HEK293 (cell line): ENCODE measurements around the gene QSER1.

Experiments used
- CTCF ChIA-PET: fragments of 350-600 bp; formaldehyde crosslinking; extraction: SDS; loops from one replicate; lab custom pipeline; 2021; ENCODE audit warnings: antibody characterized with exemption; lab: Yijun Ruan, JAX
- POLR2A ChIA-PET: fragments of 300-600 bp; formaldehyde crosslinking; extraction: SDS; loops from one replicate; lab custom pipeline; 2020; ENCODE audit warnings: antibody characterized with exemption, inconsistent platforms; lab: Yijun Ruan, JAX
- H3K27ac ChIP-seq: fragments of 200-500 bp; sonication (Bioruptor generic); 2 replicates; pipeline ENCODE4 v1.5.1; 2014; ENCODE audit warnings: low read depth, low read length, control low read depth, inconsistent platforms; ENCODE audit errors: extremely low read depth
- H3K36me3 ChIP-seq, 2 experiments: fragments of 200-500 bp in 1 of 2; sonication (Bioruptor generic) in 1 of 2; 1 replicate in 1 of 2; 2 replicates in 1 of 2; pipeline ENCODE4 v1.5.1; 2014 to 2017; ENCODE audit warnings: inconsistent platforms in 2 of 2, low read length in 2 of 2; ENCODE audit not compliant: control insufficient read depth in 2 of 2, insufficient read depth in 1 of 2
- H3K4me1 ChIP-seq: fragments of 200-500 bp; sonication (Bioruptor generic); 2 replicates; pipeline ENCODE4 v1.5.1; 2014; ENCODE audit warnings: mild to moderate bottlenecking, low read length, inconsistent platforms; ENCODE audit not compliant: control insufficient read depth, insufficient read depth
- H3K4me3 ChIP-seq: 2 replicates; pipeline ENCODE4 v1.5.1; 2011; ENCODE audit warnings: low read depth, mild to moderate bottlenecking, control low read depth, low read length, moderate library complexity
- H3K9me3 ChIP-seq: fragments of 200-500 bp; sonication (Bioruptor generic); 2 replicates; pipeline ENCODE4 v1.5.1; 2014; ENCODE audit warnings: low read depth, low read length, inconsistent platforms; ENCODE audit not compliant: control insufficient read depth, insufficient read depth
- GLI2 ChIP-seq: fragments of 450-650 bp; formaldehyde crosslinking; IDR thresholded peaks from 2 replicates; pipeline ENCODE4; 2017; ENCODE audit warnings: missing biosample characterization, missing genetic modification characterization, low read depth, borderline replicate concordance
- GLI4 ChIP-seq: fragments of 450-650 bp; formaldehyde crosslinking; IDR thresholded peaks from 2 replicates; pipeline ENCODE4 v1.5.1; 2016; ENCODE audit warnings: missing biosample characterization, missing genetic modification characterization
- KLF1 ChIP-seq: fragments of 450-650 bp; formaldehyde crosslinking; IDR thresholded peaks from 2 replicates; pipeline ENCODE4 v1.5.1; 2016; ENCODE audit warnings: missing biosample characterization, missing genetic modification characterization
- KLF10 ChIP-seq: fragments of 450-650 bp; IDR thresholded peaks from 2 replicates; pipeline ENCODE4 v1.5.1; 2018; ENCODE audit warnings: missing biosample characterization, mild to moderate bottlenecking, missing genetic modification characterization
- KLF16 ChIP-seq: fragments of 450-650 bp; formaldehyde crosslinking; IDR thresholded peaks from 2 replicates; pipeline ENCODE4 v1.5.1; 2017; ENCODE audit warnings: missing biosample characterization, missing genetic modification characterization
- PRDM1 ChIP-seq: fragments of 450-650 bp; formaldehyde crosslinking; IDR thresholded peaks from 2 replicates; pipeline ENCODE4; 2016; ENCODE audit warnings: missing biosample characterization, missing genetic modification characterization
- SCRT1 ChIP-seq: fragments of 450-650 bp; formaldehyde crosslinking; IDR thresholded peaks from 2 replicates; pipeline ENCODE4 v1.5.1; 2016; ENCODE audit warnings: missing biosample characterization, missing genetic modification characterization, borderline replicate concordance
- ZBTB17 ChIP-seq: fragments of 450-650 bp; formaldehyde crosslinking; IDR thresholded peaks from 2 replicates; pipeline ENCODE4 v1.5.1; 2016; ENCODE audit warnings: missing biosample characterization, missing genetic modification characterization
- ZBTB48 ChIP-seq: fragments of 450-650 bp; formaldehyde crosslinking; IDR thresholded peaks from 2 replicates; pipeline ENCODE4 v1.5.1; 2016; ENCODE audit warnings: missing biosample characterization, missing genetic modification characterization
- ZBTB8A ChIP-seq: fragments of 450-650 bp; formaldehyde crosslinking; IDR thresholded peaks from 2 replicates; pipeline ENCODE4 v1.5.1; 2016; ENCODE audit warnings: missing biosample characterization, missing genetic modification characterization
- ZFHX2 ChIP-seq: fragments of 450-650 bp; formaldehyde crosslinking; conservative IDR thresholded peaks from 2 replicates; pipeline ENCODE4 v1.5.1; 2016; ENCODE audit warnings: missing biosample characterization, missing genetic modification characterization
- ZNF155 ChIP-seq: fragments of 450-650 bp; formaldehyde crosslinking; IDR thresholded peaks from 2 replicates; pipeline ENCODE4 v1.5.1; 2016; ENCODE audit warnings: missing biosample characterization, missing genetic modification characterization
- ZNF169 ChIP-seq: fragments of 450-650 bp; formaldehyde crosslinking; IDR thresholded peaks from 2 replicates; pipeline ENCODE4 v1.5.1; 2016; ENCODE audit warnings: missing biosample characterization, missing genetic modification characterization
- ZNF24 ChIP-seq: fragments of 450-650 bp; formaldehyde crosslinking; IDR thresholded peaks from 2 replicates; pipeline ENCODE4 v1.5.1; 2016; ENCODE audit warnings: missing biosample characterization, missing genetic modification characterization
- ZNF335 ChIP-seq: fragments of 450-650 bp; formaldehyde crosslinking; conservative IDR thresholded peaks from 2 replicates; pipeline ENCODE4 v1.5.1; 2016; ENCODE audit warnings: missing biosample characterization, missing genetic modification characterization
- ZNF341 ChIP-seq: fragments of 450-650 bp; formaldehyde crosslinking; IDR thresholded peaks from 2 replicates; pipeline ENCODE4; 2016; ENCODE audit warnings: low read depth, missing biosample characterization, missing genetic modification characterization
- ZNF366 ChIP-seq: fragments of 450-650 bp; formaldehyde crosslinking; conservative IDR thresholded peaks from 2 replicates; pipeline ENCODE4 v1.5.1; 2016; ENCODE audit warnings: missing biosample characterization, missing genetic modification characterization
- ZNF416 ChIP-seq: fragments of 450-650 bp; formaldehyde crosslinking; IDR thresholded peaks from 2 replicates; pipeline ENCODE4 v1.5.1; 2016; ENCODE audit warnings: missing biosample characterization, missing genetic modification characterization
- ZNF510 ChIP-seq: fragments of 450-650 bp; formaldehyde crosslinking; IDR thresholded peaks from 2 replicates; pipeline ENCODE4 v1.5.1; 2018; ENCODE audit warnings: mild to moderate bottlenecking, missing genetic modification characterization, missing biosample characterization; ENCODE audit not compliant: insufficient replicate concordance
- ZNF521 ChIP-seq: fragments of 450-650 bp; formaldehyde crosslinking; IDR thresholded peaks from 2 replicates; pipeline ENCODE4 v1.5.1; 2017; ENCODE audit warnings: missing biosample characterization, mild to moderate bottlenecking, missing genetic modification characterization
- ZNF548 ChIP-seq: fragments of 450-650 bp; formaldehyde crosslinking; IDR thresholded peaks from 2 replicates; pipeline ENCODE4 v1.5.1; 2016; ENCODE audit warnings: missing biosample characterization, missing genetic modification characterization
- ZNF558 ChIP-seq: fragments of 450-650 bp; formaldehyde crosslinking; IDR thresholded peaks from 2 replicates; pipeline ENCODE4 v1.5.1; 2016; ENCODE audit warnings: missing biosample characterization, missing genetic modification characterization
- ZNF571 ChIP-seq: fragments of 450-650 bp; formaldehyde crosslinking; IDR thresholded peaks from 2 replicates; pipeline ENCODE4 v1.5.0; 2017; ENCODE audit warnings: missing biosample characterization, missing genetic modification characterization
- ZNF747 ChIP-seq: fragments of 450-650 bp; formaldehyde crosslinking; IDR thresholded peaks from 2 replicates; pipeline ENCODE4 v1.5.1; 2016; ENCODE audit warnings: missing biosample characterization, missing genetic modification characterization
- ZNF785 ChIP-seq: fragments of 450-650 bp; formaldehyde crosslinking; IDR thresholded peaks from 2 replicates; pipeline ENCODE4 v1.5.1; 2016; ENCODE audit warnings: missing biosample characterization, missing genetic modification characterization
- ZNF843 ChIP-seq: fragments of 450-650 bp; formaldehyde crosslinking; IDR thresholded peaks from 2 replicates; pipeline ENCODE4 v1.5.1; 2016; ENCODE audit warnings: missing biosample characterization, missing genetic modification characterization
- TF ChIP-seq, protein P1 (sequence below): fragments of 450-650 bp; formaldehyde crosslinking; IDR thresholded peaks from 2 replicates; pipeline ENCODE4 v1.5.1; 2016; ENCODE audit warnings: missing biosample characterization, missing genetic modification characterization
- TF ChIP-seq, protein P2 (sequence below): fragments of 450-650 bp; formaldehyde crosslinking; IDR thresholded peaks from 2 replicates; pipeline ENCODE4 v1.5.1; 2017; ENCODE audit warnings: missing biosample characterization, missing genetic modification characterization
- TF ChIP-seq, protein P3 (sequence below): fragments of 450-650 bp; formaldehyde crosslinking; IDR thresholded peaks from 2 replicates; pipeline ENCODE4 v1.5.1; 2017; ENCODE audit warnings: missing biosample characterization, missing genetic modification characterization
- TF ChIP-seq, protein P4 (sequence below): fragments of 450-650 bp; formaldehyde crosslinking; IDR thresholded peaks from 2 replicates; pipeline ENCODE4 v1.5.1; 2016; ENCODE audit warnings: missing biosample characterization, missing genetic modification characterization

Gene QSER1

DNA sequence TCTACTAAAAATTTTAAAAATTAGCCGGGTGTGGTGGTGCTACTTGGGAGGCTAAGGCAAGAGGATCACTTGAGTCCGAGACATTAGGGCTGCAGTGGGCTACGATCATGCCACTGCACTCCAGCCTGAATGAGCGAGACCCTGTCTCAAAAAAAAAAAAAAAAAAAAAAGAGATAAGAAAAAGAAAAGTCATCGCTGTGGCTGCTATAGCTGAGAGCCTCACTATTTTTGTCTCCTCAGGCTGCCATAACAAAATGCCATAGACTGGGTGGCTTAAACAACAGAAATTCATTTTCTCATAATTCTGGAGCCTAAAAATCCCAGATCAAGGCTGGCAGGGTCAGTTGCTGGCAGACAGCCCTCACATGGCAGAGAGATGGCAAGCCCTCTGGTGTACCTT, 93.0 kb downstream of the QSER1 start:
- TF ChIP-seq ZNF366 (no peak), PRDM1 (tag by site-specific recombination) (no peak), ZNF341 (tag by site-specific recombination) (no peak), ZNF155 (no peak)
- TF ChIP-seq, protein P1, sequence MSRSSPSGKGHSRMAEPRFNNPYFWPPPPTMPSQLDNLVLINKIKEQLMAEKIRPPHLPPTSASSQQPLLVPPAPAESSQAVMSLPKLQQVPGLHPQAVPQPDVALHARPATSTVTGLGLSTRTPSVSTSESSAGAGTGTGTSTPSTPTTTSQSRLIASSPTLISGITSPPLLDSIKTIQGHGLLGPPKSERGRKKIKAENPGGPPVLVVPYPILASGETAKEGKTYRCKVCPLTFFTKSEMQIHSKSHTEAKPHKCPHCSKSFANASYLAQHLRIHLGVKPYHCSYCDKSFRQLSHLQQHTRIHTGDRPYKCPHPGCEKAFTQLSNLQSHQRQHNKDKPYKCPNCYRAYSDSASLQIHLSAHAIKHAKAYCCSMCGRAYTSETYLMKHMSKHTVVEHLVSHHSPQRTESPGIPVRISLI (tag by site-specific recombination) = no peak
- H3K27ac ChIP-seq = no peak overlapping the region
- ChIA-PET CTCF (no interaction called here), POLR2A (no interaction called here)
- no peaks in the 10 kb centered on the region for H3K9me3 ChIP-seq
- no peaks in the 10 kb centered on the region; a peak in 1 of 3 replicates for H3K36me3 ChIP-seq
- no peaks in the 10 kb centered on the region; the same call in 1 of the 2 replicates for H3K4me1 ChIP-seq
- no peak overlapping the region for H3K4me3 ChIP-seq

DNA sequence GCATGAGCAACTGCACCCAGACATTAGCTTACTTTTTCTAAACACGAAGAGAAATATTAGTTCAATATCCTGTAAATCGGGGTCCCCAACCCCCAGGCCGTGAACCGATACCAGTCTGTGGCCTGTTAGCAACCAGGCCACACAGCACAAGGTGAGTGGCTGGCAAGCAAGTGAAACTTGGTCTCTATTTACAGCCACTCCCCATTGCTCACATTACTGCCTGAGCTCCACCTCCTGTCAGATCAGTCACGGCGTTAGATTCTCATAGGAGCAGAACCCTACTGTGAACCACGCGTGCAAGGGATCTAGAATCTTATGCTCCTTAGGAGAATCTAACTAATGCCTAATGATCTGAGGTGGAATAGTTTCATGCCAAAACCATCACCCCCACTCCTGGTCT, 95.2 kb downstream of the QSER1 start:
- Histone ChIP-seq H3K9me3 (no peaks in the 10 kb centered on the region), H3K36me3 (no peaks in the 10 kb centered on the region), H3K27ac (no peak overlapping the region), H3K4me3 (no peak overlapping the region), H3K4me1 (no peaks in the 10 kb centered on the region)
- ChIA-PET POLR2A (no interaction called here), CTCF (no interaction called here)
- TF ChIP-seq ZNF335 (tag by site-specific recombination) = no peak
- TF ChIP-seq ZNF169 (tag by site-specific recombination) = no peak
- no peak for TF ChIP-seq ZNF416 (tag by site-specific recombination)
- TF ChIP-seq ZBTB48 = no peak
- TF ChIP-seq ZNF548 = no peak
- TF ChIP-seq ZNF558 (tag by site-specific recombination) = no peak
- TF ChIP-seq GLI4 (tag by site-specific recombination) = no peak
- TF ChIP-seq, protein P2, sequence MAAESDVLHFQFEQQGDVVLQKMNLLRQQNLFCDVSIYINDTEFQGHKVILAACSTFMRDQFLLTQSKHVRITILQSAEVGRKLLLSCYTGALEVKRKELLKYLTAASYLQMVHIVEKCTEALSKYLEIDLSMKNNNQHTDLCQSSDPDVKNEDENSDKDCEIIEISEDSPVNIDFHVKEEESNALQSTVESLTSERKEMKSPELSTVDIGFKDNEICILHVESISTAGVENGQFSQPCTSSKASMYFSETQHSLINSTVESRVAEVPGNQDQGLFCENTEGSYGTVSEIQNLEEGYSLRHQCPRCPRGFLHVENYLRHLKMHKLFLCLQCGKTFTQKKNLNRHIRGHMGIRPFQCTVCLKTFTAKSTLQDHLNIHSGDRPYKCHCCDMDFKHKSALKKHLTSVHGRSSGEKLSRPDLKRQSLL = no peak
- TF ChIP-seq ZNF521 (tag by site-specific recombination) = no peak
- TF ChIP-seq ZNF571 (tag by site-specific recombination) = no peak
- no peak for TF ChIP-seq GLI2
- TF ChIP-seq ZNF747 (tag by site-specific recombination) = no peak

DNA sequence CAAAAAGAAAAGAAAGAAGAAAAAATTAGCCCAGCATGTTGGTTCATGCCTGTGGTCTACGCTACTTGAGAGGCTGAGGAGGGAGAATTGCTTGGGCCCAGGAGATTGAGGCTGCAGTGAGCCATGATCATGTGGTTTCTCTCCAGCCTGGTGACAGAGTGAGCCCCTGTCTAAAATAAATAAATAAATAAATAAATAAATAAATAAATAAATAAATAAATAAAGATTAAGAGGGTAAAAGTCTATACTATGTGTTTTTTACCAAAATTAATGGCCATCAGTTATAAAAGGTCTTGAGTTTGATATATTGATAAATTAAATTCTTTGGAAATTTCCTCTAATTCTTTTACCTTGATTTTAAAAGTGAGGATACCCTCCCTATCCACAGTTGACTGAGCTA, 97.9 kb downstream of the QSER1 start:
- no peaks in the 10 kb centered on the region for H3K36me3 ChIP-seq
- no peaks in the 10 kb centered on the region for H3K4me1 ChIP-seq
- H3K27ac ChIP-seq = no peak overlapping the region
- H3K4me3 ChIP-seq = no peak overlapping the region
- ChIA-PET POLR2A (no interaction called here), CTCF (no interaction called here)
- H3K9me3 ChIP-seq = no peaks in the 10 kb centered on the region
- TF ChIP-seq ZFHX2 (tag by site-specific recombination) (no peak), KLF1 (tag by site-specific recombination) (no peak), SCRT1 (tag by site-specific recombination) (no peak), ZNF785 (tag by site-specific recombination) (no peak), ZNF510 (tag by site-specific recombination) (peak; percentile 63), ZNF843 (tag by site-specific recombination) (no peak), ZNF24 (tag by site-specific recombination) (no peak), KLF16 (tag by site-specific recombination) (no peak), ZBTB8A (tag by site-specific recombination) (peak; percentile 67), KLF10 (no peak), ZBTB17 (tag by site-specific recombination) (no peak)
- TF ChIP-seq, protein P3, sequence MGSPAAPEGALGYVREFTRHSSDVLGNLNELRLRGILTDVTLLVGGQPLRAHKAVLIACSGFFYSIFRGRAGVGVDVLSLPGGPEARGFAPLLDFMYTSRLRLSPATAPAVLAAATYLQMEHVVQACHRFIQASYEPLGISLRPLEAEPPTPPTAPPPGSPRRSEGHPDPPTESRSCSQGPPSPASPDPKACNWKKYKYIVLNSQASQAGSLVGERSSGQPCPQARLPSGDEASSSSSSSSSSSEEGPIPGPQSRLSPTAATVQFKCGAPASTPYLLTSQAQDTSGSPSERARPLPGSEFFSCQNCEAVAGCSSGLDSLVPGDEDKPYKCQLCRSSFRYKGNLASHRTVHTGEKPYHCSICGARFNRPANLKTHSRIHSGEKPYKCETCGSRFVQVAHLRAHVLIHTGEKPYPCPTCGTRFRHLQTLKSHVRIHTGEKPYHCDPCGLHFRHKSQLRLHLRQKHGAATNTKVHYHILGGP (tag by site-specific recombination) = no peak
- TF ChIP-seq, protein P4, sequence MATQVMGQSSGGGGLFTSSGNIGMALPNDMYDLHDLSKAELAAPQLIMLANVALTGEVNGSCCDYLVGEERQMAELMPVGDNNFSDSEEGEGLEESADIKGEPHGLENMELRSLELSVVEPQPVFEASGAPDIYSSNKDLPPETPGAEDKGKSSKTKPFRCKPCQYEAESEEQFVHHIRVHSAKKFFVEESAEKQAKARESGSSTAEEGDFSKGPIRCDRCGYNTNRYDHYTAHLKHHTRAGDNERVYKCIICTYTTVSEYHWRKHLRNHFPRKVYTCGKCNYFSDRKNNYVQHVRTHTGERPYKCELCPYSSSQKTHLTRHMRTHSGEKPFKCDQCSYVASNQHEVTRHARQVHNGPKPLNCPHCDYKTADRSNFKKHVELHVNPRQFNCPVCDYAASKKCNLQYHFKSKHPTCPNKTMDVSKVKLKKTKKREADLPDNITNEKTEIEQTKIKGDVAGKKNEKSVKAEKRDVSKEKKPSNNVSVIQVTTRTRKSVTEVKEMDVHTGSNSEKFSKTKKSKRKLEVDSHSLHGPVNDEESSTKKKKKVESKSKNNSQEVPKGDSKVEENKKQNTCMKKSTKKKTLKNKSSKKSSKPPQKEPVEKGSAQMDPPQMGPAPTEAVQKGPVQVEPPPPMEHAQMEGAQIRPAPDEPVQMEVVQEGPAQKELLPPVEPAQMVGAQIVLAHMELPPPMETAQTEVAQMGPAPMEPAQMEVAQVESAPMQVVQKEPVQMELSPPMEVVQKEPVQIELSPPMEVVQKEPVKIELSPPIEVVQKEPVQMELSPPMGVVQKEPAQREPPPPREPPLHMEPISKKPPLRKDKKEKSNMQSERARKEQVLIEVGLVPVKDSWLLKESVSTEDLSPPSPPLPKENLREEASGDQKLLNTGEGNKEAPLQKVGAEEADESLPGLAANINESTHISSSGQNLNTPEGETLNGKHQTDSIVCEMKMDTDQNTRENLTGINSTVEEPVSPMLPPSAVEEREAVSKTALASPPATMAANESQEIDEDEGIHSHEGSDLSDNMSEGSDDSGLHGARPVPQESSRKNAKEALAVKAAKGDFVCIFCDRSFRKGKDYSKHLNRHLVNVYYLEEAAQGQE (tag by site-specific recombination) = peak; percentile 65
